Pulmonary artery endothelial cell (primary cell): ENCODE data around the gene KIAA1549. TPM values are rescaled to one million over a fixed set of nuclear protein-coding genes. Genes with fewer than 3 reads are reported as not detected.
A peak's percentile ranks its signal among the peaks of the same experiment; 100 is the strongest.
"Not testable (repeated sequence)": the region's sequence is repeated elsewhere in the genome, so short reads cannot be mapped to it uniquely, and the experiment has no call there.

Experiments
- DNase-seq: peaks from one replicate; pipeline ENCODE4 v3.0.0-alpha.2; 2011; ENCODE audit warnings: low read depth, low spot score
- total RNA-seq: library from RNA; depleted of rRNA; stranded (reverse); fragments of >200 nt; gene quantifications from 2 replicates; pipeline ENCODE4 v1.2.3, GENCODE V29; 2014

The KIAA1549 gene
- total RNA-seq, 1 donor from 2014 or later, result 1.9 TPM

- DNase-seq, result no peak
Measured at GRCh38 chr7:138945154-138945553, 36.0 kb downstream of the KIAA1549 start.

- DNase-seq, result no peak
Measured at GRCh38 chr7:138944592-138944991, 36.6 kb downstream of the KIAA1549 start.

- DNase-seq, result no peak
Measured at GRCh38 chr7:138943061-138943460, 38.1 kb downstream of the KIAA1549 start.

GRCh38 chr7:138941545-138941944, 39.6 kb downstream of the KIAA1549 start:
- DNase-seq, result no peak

GRCh38 chr7:138940602-138941001, 40.6 kb downstream of the KIAA1549 start:
- DNase-seq, result not testable (repeated sequence)

GRCh38 chr7:138937484-138937883, 43.7 kb downstream of the KIAA1549 start:
- DNase-seq, result no peak

GRCh38 chr7:138935465-138936011, 45.7 kb downstream of the KIAA1549 start:
- DNase-seq, result peak; percentile 27

GRCh38 chr7:138934861-138935260, 46.3 kb downstream of the KIAA1549 start:
- peak; percentile 46 for DNase-seq

- DNase-seq, result no peak
Measured at GRCh38 chr7:138934367-138934766, 46.8 kb downstream of the KIAA1549 start.

GRCh38 chr7:138932870-138933269, 48.3 kb downstream of the KIAA1549 start:
- DNase-seq, result no peak

GRCh38 chr7:138932427-138932826, 48.8 kb downstream of the KIAA1549 start:
- DNase-seq, result no peak

- DNase-seq, result no peak
Measured at GRCh38 chr7:138929969-138930368, 51.2 kb downstream of the KIAA1549 start.

- DNase-seq, result no peak
Measured at GRCh38 chr7:138926241-138926612, 55.0 kb downstream of the KIAA1549 start.

GRCh38 chr7:138924501-138925225, 56.5 kb downstream of the KIAA1549 start:
- DNase-seq, result no peak

GRCh38 chr7:138921277-138921676, 59.9 kb downstream of the KIAA1549 start:
- DNase-seq, result no peak

- no peak for DNase-seq
Measured at GRCh38 chr7:138919911-138920310, 61.3 kb downstream of the KIAA1549 start.

GRCh38 chr7:138919216-138919615, 62.0 kb downstream of the KIAA1549 start:
- no peak for DNase-seq

GRCh38 chr7:138918756-138919155, 62.4 kb downstream of the KIAA1549 start:
- DNase-seq, result no peak

- DNase-seq, result no peak
Measured at GRCh38 chr7:138918176-138918575, 63.0 kb downstream of the KIAA1549 start.

- no peak for DNase-seq
Measured at GRCh38 chr7:138917771-138918170, 63.4 kb downstream of the KIAA1549 start.

- no peak for DNase-seq
Measured at GRCh38 chr7:138916731-138917130, 64.5 kb downstream of the KIAA1549 start.

GRCh38 chr7:138916275-138916674, 64.9 kb downstream of the KIAA1549 start:
- DNase-seq, result no peak

GRCh38 chr7:138913783-138914182, 67.4 kb downstream of the KIAA1549 start:
- DNase-seq, result no peak
